H1 (cell line): Measurements from ENCODE around the gene MAP1LC3C. TPM values are rescaled to one million over a fixed set of nuclear protein-coding genes. Genes with fewer than 3 reads are reported as not detected.
A peak's percentile ranks its signal among the peaks of the same experiment; 100 is the strongest.

Experiments
- CTCF ChIA-PET: fragments of 300-600 bp; sonication (Branson Sonifier 250); formaldehyde crosslinking; loops from one replicate; lab custom pipeline; 2021; ENCODE audit not compliant: partially characterized antibody; lab: Charles Lee
- POLR2A ChIA-PET: fragments of 300-600 bp; sonication (Branson Sonifier 250); formaldehyde crosslinking; loops from one replicate; lab custom pipeline; 2021; ENCODE audit warnings: inconsistent platforms; ENCODE audit not compliant: partially characterized antibody; lab: Charles Lee
- DNase-seq, 2 experiments: peaks; one replicate each; pipeline versions ENCODE4 v3.0.0 to v3.0.0-alpha.2; 2010 to 2022; ENCODE audit warnings: low spot score in 2 of 2, low read depth in 1 of 2, mixed read lengths in 1 of 2
- FAIRE-seq: peaks from 2 replicates; lab custom pipeline; 2011; peaks lifted over from hg19 to GRCh38; lab: Jason Lieb, UNC
- H2AFZ ChIP-seq: 2 replicates; pipeline ENCODE4 v1.8.1; 2012; ENCODE audit warnings: low read length, inconsistent platforms
- H2AK5ac ChIP-seq: 2 replicates; pipeline ENCODE4 v1.6.1; 2013; ENCODE audit warnings: low read depth, low read length
- H2BK120ac ChIP-seq: replicated peaks from 2 replicates; pipeline ENCODE3; 2013; ENCODE audit warnings: low read depth, low read length, inconsistent platforms
- H2BK12ac ChIP-seq: 2 replicates; pipeline ENCODE4 v1.6.1; 2013; ENCODE audit warnings: low read depth, low read length
- H2BK15ac ChIP-seq: 2 replicates; pipeline ENCODE4 v1.6.1; 2013; ENCODE audit warnings: low read length
- H2BK20ac ChIP-seq: 2 replicates; pipeline ENCODE4 v1.6.1; 2013; ENCODE audit warnings: low read length
- H2BK5ac ChIP-seq: 2 replicates; pipeline ENCODE4 v1.6.1; 2013; ENCODE audit warnings: low read depth, low read length
- H3K14ac ChIP-seq: 2 replicates; pipeline ENCODE4 v1.6.1; 2013; ENCODE audit warnings: inconsistent platforms; ENCODE audit not compliant: insufficient read length
- H3K18ac ChIP-seq: 2 replicates; pipeline ENCODE4 v1.6.1; 2013; ENCODE audit warnings: low read length; ENCODE audit errors: extremely low read depth
- H3K23ac ChIP-seq: 2 replicates; pipeline ENCODE4 v1.6.1; 2013; ENCODE audit warnings: inconsistent platforms; ENCODE audit not compliant: insufficient read length
- H3K23me2 ChIP-seq: 2 replicates; pipeline ENCODE4 v1.6.1; 2013; ENCODE audit warnings: low read depth, low read length
- H3K27ac ChIP-seq: 2 replicates; pipeline ENCODE4 v1.6.1; 2011; ENCODE audit warnings: low read depth, low read length, inconsistent platforms
- H3K27me3 ChIP-seq, 4 experiments: replicated peaks in 1 of 4; 1 replicate in 1 of 4; 2 replicates in 3 of 4; pipeline versions ENCODE4 v1.6.1 to v1.8.1; 2011 to 2013; ENCODE audit warnings: low read length in 3 of 4, mild to moderate bottlenecking in 3 of 4, inconsistent platforms in 2 of 4, mixed read lengths in 2 of 4, moderate library complexity in 1 of 4; ENCODE audit not compliant: control insufficient read depth in 3 of 4, insufficient read depth in 3 of 4; ENCODE audit errors: extremely low read depth in 1 of 4
- H3K36me3 ChIP-seq, 4 experiments: 2 replicates each; pipeline versions ENCODE4 v1.6.1 to v1.8.1; 2011 to 2013; ENCODE audit warnings: mild to moderate bottlenecking in 4 of 4, low read length in 3 of 4, moderate library complexity in 2 of 4, control low read depth in 1 of 4, inconsistent platforms in 1 of 4; ENCODE audit not compliant: insufficient read depth in 4 of 4, control insufficient read depth in 2 of 4
- H3K4ac ChIP-seq: replicated peaks from 2 replicates; pipeline ENCODE3; 2013; ENCODE audit warnings: low read length, low read depth, mixed read lengths, inconsistent platforms; ENCODE audit not compliant: insufficient read length
- H3K4me1 ChIP-seq, 4 experiments: replicated peaks in 1 of 4; 1 replicate in 1 of 4; 2 replicates in 3 of 4; pipeline versions ENCODE4 v1.6.1 to v1.8.1; 2011 to 2013; ENCODE audit warnings: low read length in 3 of 4, inconsistent platforms in 2 of 4, mixed read lengths in 1 of 4; ENCODE audit not compliant: insufficient read depth in 4 of 4, control insufficient read depth in 3 of 4
- H3K4me2 ChIP-seq, 2 experiments: 2 replicates each; pipeline versions ENCODE4 v1.6.1 to v1.8.1; 2011 to 2013; ENCODE audit warnings: low read depth in 2 of 2, low read length in 2 of 2, control low read depth in 1 of 2, inconsistent platforms in 1 of 2, mild to moderate bottlenecking in 1 of 2; ENCODE audit not compliant: insufficient read depth in 1 of 2
- H3K4me3 ChIP-seq, 4 experiments: fragments of 200-600, 300-600 bp in 1 of 4; sonication (generic), shearing (Covaris generic), sonication (Bioruptor Twin) in 1 of 4; 2 replicates each; pipeline versions ENCODE4 v1.5.1 to v1.8.1; 2011 to 2016; ENCODE audit warnings: low read length in 4 of 4, low read depth in 3 of 4, control low read depth in 2 of 4, inconsistent platforms in 2 of 4, mild to moderate bottlenecking in 2 of 4, mixed read lengths in 1 of 4, moderate library complexity in 1 of 4; ENCODE audit not compliant: insufficient read depth in 2 of 4; ENCODE audit errors: extremely low read depth in 1 of 4
- H3K56ac ChIP-seq: replicated peaks from 2 replicates; pipeline ENCODE3; 2013; ENCODE audit warnings: low read depth, mild to moderate bottlenecking, mixed read lengths, low read length, inconsistent platforms; ENCODE audit not compliant: insufficient read length
- H3K79me1 ChIP-seq: 2 replicates; pipeline ENCODE4 v1.6.1; 2013; ENCODE audit warnings: low read depth, low read length, control low read depth
- H3K79me2 ChIP-seq, 2 experiments: 2 replicates each; pipeline versions ENCODE4 v1.6.1 to v1.8.1; 2012 to 2013; ENCODE audit warnings: low read length in 2 of 2, mild to moderate bottlenecking in 2 of 2, inconsistent platforms in 1 of 2; ENCODE audit not compliant: insufficient read depth in 2 of 2, control insufficient read depth in 1 of 2
- H3K9ac ChIP-seq, 4 experiments: replicated peaks in 1 of 4; 1 replicate in 1 of 4; 2 replicates in 3 of 4; pipeline versions ENCODE4 v1.6.1 to v1.8.1; 2011 to 2013; ENCODE audit warnings: low read depth in 3 of 4, low read length in 3 of 4, control low read depth in 2 of 4, mild to moderate bottlenecking in 2 of 4, moderate library complexity in 2 of 4, inconsistent platforms in 1 of 4; ENCODE audit errors: extremely low read depth in 1 of 4
- H3K9me3 ChIP-seq, 2 experiments: 2 replicates each; pipeline versions ENCODE4 v1.6.1 to v1.8.1; 2012 to 2013; ENCODE audit warnings: mild to moderate bottlenecking in 2 of 2, moderate library complexity in 2 of 2, control low read depth in 1 of 2, inconsistent platforms in 1 of 2, low read depth in 1 of 2, low read length in 1 of 2, mixed read lengths in 1 of 2; ENCODE audit not compliant: insufficient read depth in 2 of 2
- H4K20me1 ChIP-seq, 2 experiments: replicated peaks in 1 of 2; 2 replicates each; pipeline versions ENCODE3 to v1.8.1; 2011 to 2013; ENCODE audit warnings: inconsistent platforms in 2 of 2, low read length in 2 of 2, mild to moderate bottlenecking in 1 of 2; ENCODE audit not compliant: insufficient read depth in 2 of 2, control insufficient read depth in 1 of 2
- H4K5ac ChIP-seq: 2 replicates; pipeline ENCODE4 v1.6.1; 2013; ENCODE audit warnings: low read length, low read depth, mixed read lengths, inconsistent platforms; ENCODE audit not compliant: insufficient read length
- H4K8ac ChIP-seq: 2 replicates; pipeline ENCODE4 v1.8.0; 2013; ENCODE audit warnings: mild to moderate bottlenecking, moderate library complexity, low read length, inconsistent platforms; ENCODE audit not compliant: insufficient read depth; ENCODE audit errors: extremely low read depth
- H4K91ac ChIP-seq: replicated peaks from 2 replicates; pipeline ENCODE3; 2013; ENCODE audit warnings: low read length, mixed read lengths, inconsistent platforms; ENCODE audit not compliant: insufficient read length
- CREB1 ChIP-seq: IDR thresholded peaks from 2 replicates; pipeline ENCODE4 v1.6.1; 2012; ENCODE audit warnings: inconsistent platforms
- EZH2 ChIP-seq: fragments of 200-600 bp; sonication (generic); IDR thresholded peaks from 2 replicates; pipeline ENCODE4 v1.7.1; 2012; ENCODE audit warnings: low read depth, mild to moderate bottlenecking, moderate library complexity, low read length, inconsistent platforms; ENCODE audit not compliant: severe bottlenecking
- RAD21 ChIP-seq, 2 experiments: IDR thresholded peaks in 1 of 2; conservative IDR thresholded peaks in 1 of 2; 2 replicates each; pipeline ENCODE4 v1.6.1; 2011; ENCODE audit warnings: low read depth in 2 of 2, low read length in 2 of 2, improper control_type of control experiment in 1 of 2, inconsistent platforms in 1 of 2, mild to moderate bottlenecking in 1 of 2, moderate library complexity in 1 of 2
- RNF2 ChIP-seq: fragments of 200-900, 300-1000 bp; sonication (generic); IDR thresholded peaks from 2 replicates; pipeline ENCODE4 v1.7.1; 2016; ENCODE audit warnings: borderline replicate concordance, low read depth, mild to moderate bottlenecking, antibody characterized with exemption, low read length; ENCODE audit not compliant: poor library complexity, severe bottlenecking; ENCODE audit errors: missing control alignments
- SIN3A ChIP-seq, 2 experiments: IDR thresholded peaks in 1 of 2; conservative IDR thresholded peaks in 1 of 2; 2 replicates each; pipeline ENCODE4 v1.6.1; 2011 to 2012; ENCODE audit warnings: low read length in 2 of 2, improper control_type of control experiment in 1 of 2, low read depth in 1 of 2, mild to moderate bottlenecking in 1 of 2
- WGBS, 2 experiments: shearing (Covaris generic) in 1 of 2; methylation state at CpG; one replicate each; pipeline versions ENCODE4 v1.1.6 to v1.1.7; 2013 to 2015; ENCODE audit warnings: low lambda C conversion rate in 2 of 2, mixed read lengths in 2 of 2, inconsistent platforms in 1 of 2, low coverage in 1 of 2, missing lambda C conversion rate in 1 of 2; ENCODE audit not compliant: insufficient replicate concordance in 2 of 2, insufficient coverage in 1 of 2, insufficient read length in 1 of 2; ENCODE audit errors: extremely low coverage in 1 of 2, missing lambda C conversion rate in 1 of 2; 5-methylcytosine and 5-hydroxymethylcytosine counted together
- polyA plus RNA-seq, 7 experiments: library from polyadenylated mRNA; depleted of rRNA in 3 of 7; stranded (reverse) in 5 of 7; unstranded in 2 of 7; fragments of >200 nt in 5 of 7; fragments of 200-250 nt in 2 of 7; gene quantifications; 1 replicate in 5 of 7; 2 replicates in 1 of 7; 4 replicates in 1 of 7; pipeline versions ENCODE4 v1.2.1 to v1.2.3, GENCODE V29; 2011 to 2013; ENCODE audit warnings: missing spikeins in 2 of 7, mixed read lengths in 2 of 7
- total RNA-seq: library from RNA; stranded (reverse); fragmentation: NEBNext Ultra II Directional; extraction: Animal tissue kit (Norgen Biotek cat#: 25700); gene quantifications from 2 replicates; pipeline ENCODE4 v1.2.1, GENCODE V29; 2021
- TF ChIP-seq, protein P1 (sequence below), 3 experiments: IDR thresholded peaks; 1 replicate in 2 of 3; 2 replicates in 1 of 3; pipeline versions ENCODE4 v1.5.1 to v1.6.1; 2011; ENCODE audit warnings: low read length in 3 of 3, mild to moderate bottlenecking in 3 of 3, inconsistent platforms in 2 of 3, low read depth in 1 of 3, moderate library complexity in 1 of 3; ENCODE audit not compliant: insufficient read depth in 1 of 3; ENCODE audit errors: control extremely low read depth in 1 of 3
- TF ChIP-seq, protein P2 (sequence below): IDR thresholded peaks from 2 replicates; pipeline ENCODE4 v1.6.1; 2012; ENCODE audit warnings: inconsistent platforms

Gene MAP1LC3C
- total and polyA plus RNA-seq, 2 of the 8 experiments (the other 6 are each of a cell fraction or from before 2014, with no cell fraction given): 1.7 to 3.2 TPM

DNA sequence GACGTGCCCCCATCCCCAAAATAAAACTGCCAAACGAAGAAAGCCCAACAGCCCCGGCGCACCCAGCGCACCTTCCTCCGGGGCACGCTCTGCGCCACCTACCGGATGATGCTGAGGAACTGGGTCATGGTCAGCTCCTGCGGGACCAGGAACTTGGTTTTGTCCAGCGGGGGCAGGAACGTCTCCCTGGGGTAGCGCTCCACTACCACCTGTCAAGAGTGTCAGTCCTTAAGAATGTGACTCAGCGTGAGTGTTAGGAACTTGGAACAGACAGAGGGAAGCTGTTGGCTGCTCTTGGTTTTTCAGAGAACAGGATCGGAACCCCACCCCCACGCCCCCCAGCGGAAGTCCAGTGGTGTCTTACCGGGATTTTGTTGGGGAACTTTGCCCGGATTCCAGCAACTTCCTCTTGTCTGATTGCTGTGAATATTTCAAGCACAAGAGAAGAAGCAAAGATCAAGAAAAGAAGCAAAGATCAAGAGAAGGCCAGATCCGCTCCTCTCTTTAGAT is 431 bp downstream of the MAP1LC3C start:
- POLR2A ChIA-PET: interaction anchor here (1.2 kb wide), 1 partner anchor 106 kb away, joined by 3 read pairs; no protein-coding TSS in a partner anchor
- Histone ChIP-seq H3K18ac (no peak overlapping the region; the same call in 1 of the 2 replicates), H3K79me1 (no peaks in the 10 kb centered on the region), H3K9me3 (no peaks in the 10 kb centered on the region), H2BK5ac (no peak overlapping the region), H3K27me3 (no peaks in the 10 kb centered on the region), H3K4me3 (peak overlapping the region; percentile 31 to 64 (median 60); a peak in 7 of 8 replicates), H3K4me2 (peak overlapping the region; percentile 43 to 91), H2BK12ac (no peak overlapping the region), H4K91ac (no peak overlapping the region), H4K20me1 (no peaks in the 10 kb centered on the region), H3K23ac (no peak overlapping the region), H3K56ac (no peak overlapping the region), H4K8ac (no peak overlapping the region), H2BK15ac (no peak overlapping the region), H3K9ac (no peak overlapping the region), H3K4me1 (peaks cover 3 to 7% (median 5%) of the 10 kb centered on the region in 4 experiments; a peak in 5 of 7 replicates), H3K4ac (no peak overlapping the region), H2BK20ac (no peak overlapping the region), H3K27ac (no peak overlapping the region), H4K5ac (no peak overlapping the region), H2AFZ (peak overlapping the region; percentile 98), H3K79me2 (no peaks in the 10 kb centered on the region), H2BK120ac (no peak overlapping the region), H2AK5ac (no peak overlapping the region), H3K36me3 (no peaks in the 10 kb centered on the region), H3K14ac (no peak overlapping the region), H3K23me2 (no peaks in the 10 kb centered on the region; the same call in 1 of the 2 replicates)
- CTCF ChIA-PET: interaction anchor here (0.6 to 5.5 kb wide), 41 partner anchors 8 to 667 kb away, joined by 3 to 83 read pairs (median 5); no protein-coding TSS in a partner anchor
- WGBS, 2 experiments: 8% methylated on average over 20 of the region's 20 CpGs; no CpG with 5 or more reads in 1 of the 2 experiments
- peak in 1 of 2 experiments; percentile 85 for DNase-seq
- FAIRE-seq: no peak
- TF ChIP-seq SIN3A (conservative IDR thresholded peaks at IDR 0.05 in 1 of 2, IDR thresholded peaks at IDR 0.05 in 1 of 2; ENCODE audit: low read depth in 1 of 2, low read length in 2 of 2) (peak in 1 of 2 experiments; percentile 86; a peak in 2 of 4 replicates), RNF2 (no peak), RAD21 (IDR thresholded peaks at IDR 0.05 in 1 of 2, conservative IDR thresholded peaks at IDR 0.05 in 1 of 2; ENCODE audit: low read depth in 2 of 2, low read length in 2 of 2) (peak; percentile 56 to 61; a peak in 3 of 4 replicates), EZH2 (no peak), CREB1 (peak; percentile 31; the same call in 1 of the 2 replicates)
- TF ChIP-seq, protein P1, sequence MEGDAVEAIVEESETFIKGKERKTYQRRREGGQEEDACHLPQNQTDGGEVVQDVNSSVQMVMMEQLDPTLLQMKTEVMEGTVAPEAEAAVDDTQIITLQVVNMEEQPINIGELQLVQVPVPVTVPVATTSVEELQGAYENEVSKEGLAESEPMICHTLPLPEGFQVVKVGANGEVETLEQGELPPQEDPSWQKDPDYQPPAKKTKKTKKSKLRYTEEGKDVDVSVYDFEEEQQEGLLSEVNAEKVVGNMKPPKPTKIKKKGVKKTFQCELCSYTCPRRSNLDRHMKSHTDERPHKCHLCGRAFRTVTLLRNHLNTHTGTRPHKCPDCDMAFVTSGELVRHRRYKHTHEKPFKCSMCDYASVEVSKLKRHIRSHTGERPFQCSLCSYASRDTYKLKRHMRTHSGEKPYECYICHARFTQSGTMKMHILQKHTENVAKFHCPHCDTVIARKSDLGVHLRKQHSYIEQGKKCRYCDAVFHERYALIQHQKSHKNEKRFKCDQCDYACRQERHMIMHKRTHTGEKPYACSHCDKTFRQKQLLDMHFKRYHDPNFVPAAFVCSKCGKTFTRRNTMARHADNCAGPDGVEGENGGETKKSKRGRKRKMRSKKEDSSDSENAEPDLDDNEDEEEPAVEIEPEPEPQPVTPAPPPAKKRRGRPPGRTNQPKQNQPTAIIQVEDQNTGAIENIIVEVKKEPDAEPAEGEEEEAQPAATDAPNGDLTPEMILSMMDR (IDR thresholded peaks at IDR 0.05; ENCODE audit: control extremely low read depth in 1 of 3, insufficient read depth in 1 of 3, low read depth in 1 of 3, low read length in 3 of 3): peak; percentile 83 to 90 (median 84)
- TF ChIP-seq, protein P2, sequence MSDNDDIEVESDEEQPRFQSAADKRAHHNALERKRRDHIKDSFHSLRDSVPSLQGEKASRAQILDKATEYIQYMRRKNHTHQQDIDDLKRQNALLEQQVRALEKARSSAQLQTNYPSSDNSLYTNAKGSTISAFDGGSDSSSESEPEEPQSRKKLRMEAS: 0 out of 2 replicates have a peak, but pooled peaks have one; percentile 32
